H54 (cell line): Measurements from ENCODE around the gene SLC49A3.

Experiments
- DNase-seq: peaks from one replicate; pipeline ENCODE4 v3.0.0; 2011; ENCODE audit warnings: low spot score, mixed read lengths; ENCODE audit not compliant: insufficient read length
- FAIRE-seq: peaks from 3 replicates; lab custom pipeline; 2011; peaks lifted over from hg19 to GRCh38; lab: Jason Lieb, UNC
- POLR2A ChIP-seq: IDR thresholded peaks from 2 replicates; pipeline ENCODE4 v1.6.1; 2011; ENCODE audit warnings: low read depth, mild to moderate bottlenecking, low read length

The SLC49A3 gene

DNA sequence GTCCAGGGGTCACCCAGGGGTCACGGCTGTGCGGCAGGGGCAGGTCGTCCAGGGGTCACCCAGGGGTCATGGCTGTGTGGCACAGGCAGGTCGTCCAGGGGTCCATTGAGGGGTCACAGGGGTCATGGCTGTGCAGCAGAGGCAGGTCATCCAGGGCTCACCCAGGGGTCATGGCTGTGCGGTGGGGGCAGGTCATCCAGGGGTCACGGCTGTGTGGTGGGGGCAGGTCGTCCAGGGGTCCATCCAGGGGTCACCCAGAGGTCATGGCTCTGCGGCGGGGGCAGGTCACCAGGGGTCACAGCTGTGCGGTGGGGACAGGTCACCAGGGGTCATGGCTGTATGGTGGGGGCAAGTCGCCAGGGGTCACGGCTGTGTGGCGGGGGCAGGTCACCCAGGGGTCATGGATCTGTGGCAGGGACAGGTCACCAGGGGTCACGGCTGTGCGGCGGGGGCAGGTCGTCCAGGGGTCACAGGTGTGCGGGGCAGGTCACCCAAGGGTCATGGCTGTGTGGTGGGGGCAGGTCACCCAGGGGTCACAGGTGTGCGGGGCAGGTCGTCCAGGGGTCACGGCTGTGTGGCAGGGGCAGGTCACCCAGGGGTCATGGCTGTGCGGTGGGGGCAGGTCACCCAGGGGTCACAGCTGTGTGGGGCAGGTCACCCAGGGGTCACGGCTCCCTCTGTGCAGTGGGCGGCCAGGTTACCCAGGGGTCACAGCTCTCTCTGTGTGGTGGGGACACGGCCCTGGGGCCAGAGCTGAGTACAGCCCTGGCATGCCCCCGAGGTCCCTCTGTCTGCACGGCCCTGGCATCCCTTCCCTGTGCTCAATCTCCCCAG, 30.9 kb downstream of the SLC49A3 start:
- DNase-seq (no peak), FAIRE-seq (no peak)
- TF ChIP-seq POLR2A = no peak

- TF ChIP-seq POLR2A = no peak
- FAIRE-seq (no peak), DNase-seq (no peak)
Observed at GRCh38 chr4:657338-657833, 31.6 kb downstream of the SLC49A3 start.

- FAIRE-seq (no peak), DNase-seq (no peak)
- TF ChIP-seq POLR2A = no peak
Observed at GRCh38 chr4:656436-657337, 32.3 kb downstream of the SLC49A3 start.

DNA sequence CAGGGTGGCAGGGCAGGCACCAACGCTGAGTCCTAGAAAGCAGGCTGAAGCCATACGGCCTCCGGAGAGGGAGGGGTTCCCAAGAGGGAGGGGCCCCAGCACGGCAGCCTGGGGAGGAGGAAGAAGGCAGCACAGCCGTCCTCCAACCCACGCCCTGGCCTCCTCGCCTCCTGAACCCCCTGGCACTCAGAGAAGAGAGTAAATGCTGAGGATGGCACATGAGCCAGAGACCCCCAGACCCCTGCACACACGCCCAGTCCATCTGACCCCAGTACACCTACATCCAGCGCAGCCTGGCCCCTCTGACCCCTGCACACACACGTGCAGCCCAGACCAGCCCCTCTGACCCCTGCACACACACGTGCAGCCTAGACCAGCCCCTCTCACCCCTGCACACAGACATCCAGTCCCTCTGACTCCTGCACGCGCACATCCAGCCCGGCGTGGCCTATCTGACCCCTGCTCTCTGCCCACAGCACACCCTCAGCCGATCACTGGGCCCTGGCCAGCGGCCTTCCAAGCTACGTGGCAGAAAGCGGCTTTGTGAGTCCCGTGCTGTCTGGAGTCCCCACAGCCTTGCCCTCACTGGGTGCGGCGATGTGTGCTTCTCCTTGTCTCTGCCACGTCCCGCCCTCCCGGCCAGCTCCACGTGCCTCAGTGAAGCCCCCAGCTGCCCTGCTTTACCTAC, 33.3 kb downstream of the SLC49A3 start:
- no peak for DNase-seq
- TF ChIP-seq POLR2A = no peak
- no peak for FAIRE-seq

- TF ChIP-seq POLR2A = no peak
- FAIRE-seq = no peak
- DNase-seq = no peak
Observed at GRCh38 chr4:654871-655463, 34.0 kb downstream of the SLC49A3 start.

DNA sequence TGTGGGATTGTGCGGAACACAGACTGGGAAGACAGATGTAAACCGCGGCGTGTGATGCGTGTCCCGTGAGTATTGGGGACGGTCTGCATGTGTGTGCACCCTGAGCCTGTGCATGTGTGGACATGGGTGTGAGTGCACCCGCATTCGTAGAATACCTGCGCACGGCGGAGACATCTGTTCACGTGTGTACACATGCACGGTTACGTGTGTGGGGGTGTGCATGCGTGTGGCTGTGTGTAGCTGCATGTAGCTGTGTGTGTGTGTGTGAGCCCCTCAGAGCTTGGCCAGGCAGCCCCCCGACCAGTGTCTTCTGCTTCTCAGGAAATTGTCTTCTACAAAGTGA, 34.5 kb downstream of the SLC49A3 start:
- FAIRE-seq (no peak), DNase-seq (no peak)
- no peak for TF ChIP-seq POLR2A

DNA sequence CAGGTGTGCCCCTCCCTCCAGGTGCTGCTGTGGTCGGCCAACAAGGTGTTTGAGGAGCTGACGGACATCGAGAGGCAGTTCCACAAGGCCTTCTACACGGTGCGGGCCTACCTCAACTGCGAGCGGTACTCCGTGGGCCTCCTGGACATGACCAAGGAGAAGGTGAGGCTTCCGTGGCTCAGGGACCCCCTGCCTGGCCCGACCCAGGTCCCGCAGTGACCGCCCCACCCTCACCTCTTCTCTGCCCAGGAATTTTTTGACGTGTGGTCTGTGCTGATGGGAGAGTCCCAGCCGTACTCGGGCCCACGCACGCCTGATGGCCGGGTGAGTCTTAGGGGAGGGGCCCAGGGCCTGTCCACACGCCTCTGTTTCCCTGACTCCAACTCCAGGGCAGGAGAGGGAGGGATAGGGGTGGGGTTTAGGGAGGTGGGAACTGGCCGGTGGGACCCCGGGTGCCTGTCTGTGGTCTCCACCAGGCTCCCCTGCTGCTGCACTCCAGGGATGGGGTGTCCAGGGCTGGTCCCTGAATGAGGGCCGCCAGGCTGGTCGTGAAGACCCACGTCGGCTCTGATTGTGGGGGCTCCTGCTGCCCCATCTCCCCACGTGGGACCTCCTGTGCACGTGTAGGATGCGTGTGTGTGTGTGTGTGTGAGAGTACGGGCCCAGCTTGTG, 35.0 kb downstream of the SLC49A3 start:
- FAIRE-seq (no peak), DNase-seq (no peak)

GRCh38 chr4:653080-653821, 35.7 kb downstream of the SLC49A3 start:
- no peak for FAIRE-seq
- TF ChIP-seq POLR2A = no peak
- DNase-seq = no peak

More for the DNA sequence above, 35.0 kb downstream of the SLC49A3 start:
- no peak for TF ChIP-seq POLR2A

GRCh38 chr4:651884-652642, 36.9 kb downstream of the SLC49A3 start:
- TF ChIP-seq POLR2A = no peak
- no peak for DNase-seq

GRCh38 chr4:650951-651883, 37.7 kb downstream of the SLC49A3 start:
- DNase-seq = no peak
- no peak for TF ChIP-seq POLR2A
- FAIRE-seq = no peak

More at GRCh38 chr4:651884-652642, 36.9 kb downstream of the SLC49A3 start:
- no peak for FAIRE-seq
